ENCODE measurements around the gene AGPS.
"Not testable (repeated sequence)": the region's sequence is repeated elsewhere in the genome, so short reads cannot be mapped to it uniquely, and the experiment has no call there.

AGPS gene

DNA sequence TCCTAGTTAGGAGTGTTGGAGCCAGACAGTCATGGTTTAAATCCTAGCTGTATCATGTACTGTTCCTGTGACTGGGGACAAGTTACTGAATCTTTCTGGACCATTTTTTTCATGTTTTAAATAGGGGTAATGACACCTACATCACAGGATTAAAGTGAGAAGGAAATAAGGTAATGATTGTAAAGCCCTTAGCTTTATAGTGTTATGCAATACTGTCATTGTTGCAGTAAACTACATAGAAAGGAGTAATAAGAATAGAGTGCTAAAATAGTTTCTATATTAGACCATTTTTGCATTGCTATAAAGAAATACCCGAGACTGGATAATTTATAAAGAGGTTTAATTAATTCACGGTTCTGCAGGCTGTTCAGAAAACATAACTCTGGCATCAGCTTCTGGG is 14.5 kb downstream of the AGPS start:
- no peaks in the 10 kb centered on the region for H3K9me3 ChIP-seq (ENCODE audit: control insufficient read depth in 1 of 2, low read length in 2 of 2)
- H3K27me3 ChIP-seq (ENCODE audit: control insufficient read depth in 1 of 2, insufficient read depth in 2 of 2, low read length in 2 of 2) = no peaks in the 10 kb centered on the region
- no peak overlapping the region for H3K4me3 ChIP-seq (ENCODE audit: low read depth in 1 of 2, low read length in 2 of 2)
- H3K9ac ChIP-seq (ENCODE audit: low read depth in 1 of 2, low read length in 2 of 2) = no peak overlapping the region
- peaks cover 0 to 9% of the 10 kb centered on the region in 2 donors for H3K4me1 ChIP-seq (ENCODE audit: control insufficient read depth in 1 of 2, insufficient read depth in 2 of 2, low read length in 2 of 2)
- H3K27ac ChIP-seq (ENCODE audit: low read depth, low read length) = no peak overlapping the region
- no peaks in the 10 kb centered on the region for H3K36me3 ChIP-seq (ENCODE audit: control insufficient read depth in 1 of 2, insufficient read depth in 2 of 2, low read length in 2 of 2)

DNA sequence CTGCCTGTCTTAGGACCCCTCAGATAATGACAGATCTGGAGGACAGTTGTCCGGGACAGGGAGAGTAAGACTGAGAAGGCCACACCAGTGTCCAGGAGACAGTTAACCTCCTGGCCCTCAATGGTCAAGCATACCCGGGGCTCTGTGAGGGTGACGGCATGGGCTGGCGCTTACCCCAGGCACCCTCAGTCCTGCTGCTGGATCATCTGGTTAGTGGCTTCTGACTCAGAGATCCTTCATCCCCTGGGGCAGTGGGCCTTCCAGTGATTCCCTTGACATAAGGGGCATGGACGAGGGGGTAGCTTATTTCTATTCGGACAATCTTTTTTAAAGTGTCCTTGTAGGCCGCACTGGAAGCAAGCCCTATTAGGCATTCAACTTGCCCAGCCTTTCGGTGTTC is 18.1 kb downstream of the AGPS start:
- not testable (repeated sequence) for H3K27me3 ChIP-seq (ENCODE audit: control insufficient read depth in 1 of 2, insufficient read depth in 2 of 2, low read length in 2 of 2); H3K27ac ChIP-seq (ENCODE audit: low read depth, low read length); H3K4me1 ChIP-seq (ENCODE audit: control insufficient read depth in 1 of 2, insufficient read depth in 2 of 2, low read length in 2 of 2); H3K4me3 ChIP-seq (ENCODE audit: low read depth in 1 of 2, low read length in 2 of 2); H3K9me3 ChIP-seq (ENCODE audit: control insufficient read depth in 1 of 2, low read length in 2 of 2); H3K36me3 ChIP-seq (ENCODE audit: control insufficient read depth in 1 of 2, insufficient read depth in 2 of 2, low read length in 2 of 2); H3K9ac ChIP-seq (ENCODE audit: low read depth in 1 of 2, low read length in 2 of 2)

DNA sequence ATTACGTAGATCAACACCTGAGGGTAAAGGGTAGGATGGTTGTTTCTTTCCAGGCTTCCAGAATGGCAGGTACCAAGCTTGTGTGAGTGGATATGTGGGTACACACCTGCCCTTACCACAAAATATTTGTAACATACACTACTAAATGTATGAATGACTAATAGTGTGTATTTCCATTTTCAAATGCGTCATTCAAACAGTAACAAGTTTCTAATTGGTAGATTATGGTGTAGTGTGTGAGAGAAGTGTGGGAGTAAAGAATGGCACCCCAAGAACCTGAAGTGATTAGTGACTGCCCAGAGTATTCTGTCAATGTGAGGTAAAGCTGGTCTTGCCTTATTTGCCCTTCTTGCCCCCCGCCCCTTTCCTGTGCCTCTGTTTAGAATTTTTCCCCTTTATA is 21.1 kb downstream of the AGPS start:
- Histone ChIP-seq H3K27ac (ENCODE audit: low read depth, low read length) (no peak overlapping the region), H3K27me3 (ENCODE audit: control insufficient read depth in 1 of 2, insufficient read depth in 2 of 2, low read length in 2 of 2) (no peaks in the 10 kb centered on the region), H3K36me3 (ENCODE audit: control insufficient read depth in 1 of 2, insufficient read depth in 2 of 2, low read length in 2 of 2) (no peaks in the 10 kb centered on the region), H3K4me1 (ENCODE audit: control insufficient read depth in 1 of 2, insufficient read depth in 2 of 2, low read length in 2 of 2) (peaks cover 0 to 8% of the 10 kb centered on the region in 2 donors), H3K4me3 (ENCODE audit: low read depth in 1 of 2, low read length in 2 of 2) (no peak overlapping the region), H3K9ac (ENCODE audit: low read depth in 1 of 2, low read length in 2 of 2) (no peak overlapping the region), H3K9me3 (ENCODE audit: control insufficient read depth in 1 of 2, low read length in 2 of 2) (no peaks in the 10 kb centered on the region)

DNA sequence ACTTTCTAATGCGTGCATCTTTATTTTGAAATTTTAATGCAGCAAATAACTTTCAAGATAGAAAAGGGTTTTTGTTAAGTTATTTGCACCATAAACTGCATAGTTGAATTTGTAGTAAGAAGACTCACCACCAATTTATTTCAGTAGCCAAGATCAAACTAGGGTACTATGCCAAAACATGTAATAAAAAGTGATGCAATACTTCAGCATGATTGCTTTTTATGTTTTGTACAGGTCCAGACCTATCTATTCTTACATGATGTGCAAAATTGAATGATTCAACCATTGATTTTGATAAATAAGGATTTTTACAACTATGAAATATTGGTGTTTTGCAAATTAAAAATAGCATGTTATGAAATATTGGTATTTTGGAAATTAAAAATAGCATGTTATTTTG is 26.7 kb downstream of the AGPS start:
- Histone ChIP-seq H3K27ac (ENCODE audit: low read depth, low read length) (no peak overlapping the region), H3K9ac (ENCODE audit: low read depth in 1 of 2, low read length in 2 of 2) (no peak overlapping the region), H3K9me3 (ENCODE audit: control insufficient read depth in 1 of 2, low read length in 2 of 2) (no peaks in the 10 kb centered on the region), H3K4me3 (ENCODE audit: low read depth in 1 of 2, low read length in 2 of 2) (no peak overlapping the region), H3K4me1 (ENCODE audit: control insufficient read depth in 1 of 2, insufficient read depth in 2 of 2, low read length in 2 of 2) (peaks cover 0 to 13% of the 10 kb centered on the region in 2 donors), H3K27me3 (ENCODE audit: control insufficient read depth in 1 of 2, insufficient read depth in 2 of 2, low read length in 2 of 2) (no peaks in the 10 kb centered on the region), H3K36me3 (ENCODE audit: control insufficient read depth in 1 of 2, insufficient read depth in 2 of 2, low read length in 2 of 2) (no peaks in the 10 kb centered on the region)

DNA sequence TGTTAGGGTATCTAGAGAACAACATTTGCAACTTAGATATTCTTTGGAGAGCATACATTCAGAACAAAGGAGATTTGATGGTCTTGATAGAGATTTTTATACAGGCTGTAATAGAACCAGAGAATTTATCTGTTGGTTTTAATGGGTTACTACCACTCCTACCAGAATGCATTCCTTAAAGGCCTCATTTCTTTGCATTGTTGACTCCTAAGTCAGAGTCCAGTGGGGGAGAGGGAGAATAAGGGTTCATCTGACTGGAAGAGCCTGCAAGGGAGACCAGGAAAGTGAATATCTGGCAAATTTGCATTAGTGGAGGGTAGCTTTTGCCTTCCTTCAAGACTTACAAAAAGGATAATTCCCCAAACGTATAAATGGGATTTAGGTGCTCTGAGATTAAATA is 29.7 kb downstream of the AGPS start:
- Histone ChIP-seq H3K9ac (ENCODE audit: low read depth in 1 of 2, low read length in 2 of 2) (no peak overlapping the region), H3K4me3 (ENCODE audit: low read depth in 1 of 2, low read length in 2 of 2) (no peak overlapping the region), H3K27ac (ENCODE audit: low read depth, low read length) (no peak overlapping the region), H3K36me3 (ENCODE audit: control insufficient read depth in 1 of 2, insufficient read depth in 2 of 2, low read length in 2 of 2) (no peaks in the 10 kb centered on the region), H3K4me1 (ENCODE audit: control insufficient read depth in 1 of 2, insufficient read depth in 2 of 2, low read length in 2 of 2) (peaks cover 0 to 5% of the 10 kb centered on the region in 2 donors), H3K9me3 (ENCODE audit: control insufficient read depth in 1 of 2, low read length in 2 of 2) (peaks cover under 1 to 5% of the 10 kb centered on the region in 2 donors), H3K27me3 (ENCODE audit: control insufficient read depth in 1 of 2, insufficient read depth in 2 of 2, low read length in 2 of 2) (no peaks in the 10 kb centered on the region)

DNA sequence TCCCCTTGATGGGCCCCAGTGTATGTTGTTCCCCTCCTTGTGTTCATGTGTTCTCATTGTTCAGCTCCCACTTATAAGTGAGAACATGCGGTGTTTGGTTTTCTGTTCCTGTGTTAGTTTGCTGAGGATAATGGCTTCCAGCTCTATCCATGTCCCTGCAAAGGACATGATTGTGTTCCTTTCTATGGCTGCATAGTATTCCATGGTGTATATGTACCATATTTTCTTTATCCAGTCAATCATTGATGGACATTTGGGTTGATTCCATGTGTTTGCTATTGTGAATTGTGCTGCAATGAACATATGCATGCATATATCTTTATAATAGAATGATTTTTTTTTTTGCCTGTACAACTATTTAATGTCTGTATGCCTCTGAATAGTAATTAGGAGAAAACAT is 31.5 kb downstream of the AGPS start:
- H3K9ac ChIP-seq (ENCODE audit: low read depth in 1 of 2, low read length in 2 of 2); H3K27me3 ChIP-seq (ENCODE audit: control insufficient read depth in 1 of 2, insufficient read depth in 2 of 2, low read length in 2 of 2); H3K27ac ChIP-seq (ENCODE audit: low read depth, low read length); H3K9me3 ChIP-seq (ENCODE audit: control insufficient read depth in 1 of 2, low read length in 2 of 2); H3K4me3 ChIP-seq (ENCODE audit: low read depth in 1 of 2, low read length in 2 of 2); H3K4me1 ChIP-seq (ENCODE audit: control insufficient read depth in 1 of 2, insufficient read depth in 2 of 2, low read length in 2 of 2); H3K36me3 ChIP-seq (ENCODE audit: control insufficient read depth in 1 of 2, insufficient read depth in 2 of 2, low read length in 2 of 2): not testable (repeated sequence)

DNA sequence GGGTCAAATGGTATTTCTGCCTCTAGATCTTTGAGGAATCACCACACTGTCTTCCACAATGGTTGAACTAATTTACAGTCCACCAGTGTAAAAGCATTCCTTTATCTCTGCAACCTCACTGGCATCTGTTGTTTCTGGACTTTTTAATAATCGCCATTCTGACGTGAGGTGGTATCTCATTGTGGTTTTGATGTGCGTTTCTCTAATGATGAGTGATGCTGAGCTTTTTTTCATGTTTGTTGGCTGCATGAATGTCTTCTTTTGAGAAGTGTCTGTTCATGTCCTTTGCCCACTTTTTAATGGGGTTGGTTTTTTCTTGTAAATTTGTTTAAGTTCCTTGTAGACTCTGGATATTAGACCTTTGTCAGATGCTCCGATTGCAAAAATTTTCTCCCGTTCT is 32.0 kb downstream of the AGPS start:
- H3K4me1 ChIP-seq (ENCODE audit: control insufficient read depth in 1 of 2, insufficient read depth in 2 of 2, low read length in 2 of 2); H3K4me3 ChIP-seq (ENCODE audit: low read depth in 1 of 2, low read length in 2 of 2); H3K36me3 ChIP-seq (ENCODE audit: control insufficient read depth in 1 of 2, insufficient read depth in 2 of 2, low read length in 2 of 2); H3K27me3 ChIP-seq (ENCODE audit: control insufficient read depth in 1 of 2, insufficient read depth in 2 of 2, low read length in 2 of 2); H3K9ac ChIP-seq (ENCODE audit: low read depth in 1 of 2, low read length in 2 of 2); H3K9me3 ChIP-seq (ENCODE audit: control insufficient read depth in 1 of 2, low read length in 2 of 2); H3K27ac ChIP-seq (ENCODE audit: low read depth, low read length): not testable (repeated sequence)

DNA sequence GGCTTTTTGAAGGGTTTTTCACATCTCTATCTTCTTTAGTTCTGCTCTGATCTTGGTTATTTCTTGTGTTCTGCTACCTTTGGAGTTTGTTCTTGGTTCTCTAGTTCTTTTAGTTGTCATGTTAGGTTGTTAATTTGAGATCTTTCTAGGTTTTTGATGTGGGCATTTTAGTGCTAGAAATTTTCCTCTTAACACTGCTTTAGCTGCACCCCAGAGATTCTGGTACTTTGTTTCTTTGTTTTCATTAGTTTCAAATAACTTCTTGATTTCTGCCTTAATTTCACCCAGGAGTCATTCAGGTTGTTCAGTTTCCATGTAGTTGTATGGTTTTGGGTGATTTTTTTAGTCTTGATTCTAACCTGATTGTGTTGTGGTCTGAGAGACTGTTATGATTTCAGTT is 34.7 kb downstream of the AGPS start:
- peaks cover 8 to 18% of the 10 kb centered on the region in 2 donors for H3K9me3 ChIP-seq (ENCODE audit: control insufficient read depth in 1 of 2, low read length in 2 of 2)

DNA sequence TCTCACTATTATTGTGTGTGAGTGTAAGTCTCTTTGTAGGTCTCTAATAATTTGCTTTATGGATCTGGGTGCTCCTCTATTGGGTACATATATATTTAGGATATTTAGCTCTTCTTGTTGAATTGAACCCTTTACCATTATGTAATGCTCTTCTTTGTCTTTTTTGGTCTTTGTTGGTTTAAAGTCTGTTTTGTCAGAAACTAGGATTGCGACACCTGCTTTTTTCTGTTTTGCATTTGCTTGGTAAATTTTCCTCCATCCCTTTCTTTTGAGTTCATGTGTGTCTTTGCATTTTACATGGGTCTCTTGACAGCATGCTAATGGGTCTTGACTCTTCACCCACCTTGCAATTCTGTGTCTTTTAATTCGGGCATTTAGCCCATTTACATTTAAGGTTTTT is 35.4 kb downstream of the AGPS start:
- H3K4me3 ChIP-seq (ENCODE audit: low read depth in 1 of 2, low read length in 2 of 2); H3K9ac ChIP-seq (ENCODE audit: low read depth in 1 of 2, low read length in 2 of 2); H3K27ac ChIP-seq (ENCODE audit: low read depth, low read length); H3K4me1 ChIP-seq (ENCODE audit: control insufficient read depth in 1 of 2, insufficient read depth in 2 of 2, low read length in 2 of 2); H3K27me3 ChIP-seq (ENCODE audit: control insufficient read depth in 1 of 2, insufficient read depth in 2 of 2, low read length in 2 of 2); H3K36me3 ChIP-seq (ENCODE audit: control insufficient read depth in 1 of 2, insufficient read depth in 2 of 2, low read length in 2 of 2): not testable (repeated sequence)
- H3K9me3 ChIP-seq (ENCODE audit: control insufficient read depth in 1 of 2, low read length in 2 of 2) = peaks cover 12 to 24% of the 10 kb centered on the region in 2 donors

More for the DNA sequence above, 34.7 kb downstream of the AGPS start:
- Histone ChIP-seq H3K27me3 (ENCODE audit: control insufficient read depth in 1 of 2, insufficient read depth in 2 of 2, low read length in 2 of 2) (no peaks in the 10 kb centered on the region), H3K27ac (ENCODE audit: low read depth, low read length) (no peak overlapping the region), H3K9ac (ENCODE audit: low read depth in 1 of 2, low read length in 2 of 2) (no peak overlapping the region), H3K36me3 (ENCODE audit: control insufficient read depth in 1 of 2, insufficient read depth in 2 of 2, low read length in 2 of 2) (peaks cover 4 to 5% of the 10 kb centered on the region in 2 donors), H3K4me3 (ENCODE audit: low read depth in 1 of 2, low read length in 2 of 2) (no peak overlapping the region), H3K4me1 (ENCODE audit: control insufficient read depth in 1 of 2, insufficient read depth in 2 of 2, low read length in 2 of 2) (no peaks in the 10 kb centered on the region)

DNA sequence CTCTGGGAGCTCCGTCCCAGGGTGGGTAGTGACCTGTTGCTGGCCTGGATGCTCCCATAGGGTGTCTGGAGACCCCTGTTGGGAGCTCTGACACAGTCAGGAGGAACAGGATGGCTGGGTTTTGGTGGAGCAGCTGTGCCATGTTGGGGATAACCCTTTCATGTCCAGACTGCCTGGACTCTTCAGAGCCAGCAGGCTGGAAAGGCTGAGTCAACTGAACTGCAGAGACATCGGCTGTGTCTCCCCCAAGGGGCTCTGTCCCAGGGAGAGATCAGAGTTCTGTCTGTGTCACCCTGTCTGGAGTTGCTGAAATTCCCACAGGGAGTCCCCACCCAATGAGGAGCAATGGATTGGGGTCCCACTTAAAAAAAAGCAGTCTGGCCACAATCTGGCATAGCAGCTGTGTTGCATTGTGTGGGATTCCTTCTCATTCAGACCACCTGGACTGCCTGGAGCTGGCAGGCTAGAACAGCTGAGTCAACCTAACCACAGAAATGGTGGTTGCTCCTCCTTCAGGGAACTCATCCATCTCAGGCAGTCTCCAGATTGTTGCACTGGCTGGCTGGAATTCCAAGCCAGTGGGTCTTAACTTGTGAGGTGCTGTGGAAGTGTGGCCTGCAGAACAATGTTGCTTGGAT is 37.2 kb downstream of the AGPS start:
- Histone ChIP-seq H3K27me3 (ENCODE audit: control insufficient read depth in 1 of 2, insufficient read depth in 2 of 2, low read length in 2 of 2) (no peaks in the 10 kb centered on the region), H3K9ac (ENCODE audit: low read depth in 1 of 2, low read length in 2 of 2) (no peak overlapping the region), H3K27ac (ENCODE audit: low read depth, low read length) (no peak overlapping the region), H3K9me3 (ENCODE audit: control insufficient read depth in 1 of 2, low read length in 2 of 2) (peaks cover 20 to 36% of the 10 kb centered on the region in 2 donors), H3K4me3 (ENCODE audit: low read depth in 1 of 2, low read length in 2 of 2) (no peak overlapping the region), H3K36me3 (ENCODE audit: control insufficient read depth in 1 of 2, insufficient read depth in 2 of 2, low read length in 2 of 2) (peaks cover 5 to 13% of the 10 kb centered on the region in 2 donors), H3K4me1 (ENCODE audit: control insufficient read depth in 1 of 2, insufficient read depth in 2 of 2, low read length in 2 of 2) (no peaks in the 10 kb centered on the region)

DNA sequence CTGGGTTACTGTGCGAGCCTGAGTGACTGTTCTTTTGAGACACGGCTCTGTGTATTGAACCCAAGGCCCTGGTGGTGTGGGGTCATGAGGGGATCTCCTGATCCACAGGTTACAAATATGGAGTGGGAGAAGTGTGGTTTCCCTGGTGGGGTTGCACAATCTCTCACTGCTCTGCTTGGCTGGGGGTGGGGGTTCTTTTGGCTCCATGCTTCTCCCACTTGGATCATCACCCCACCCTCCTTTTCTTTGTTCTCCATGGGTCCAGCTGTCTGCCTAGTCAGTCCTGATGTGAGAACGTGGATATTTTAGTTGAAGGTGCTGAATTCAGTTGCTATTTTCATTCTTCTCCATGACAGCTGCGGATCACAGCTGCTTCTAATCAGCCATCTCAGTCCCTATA is 37.8 kb downstream of the AGPS start:
- H3K27me3 ChIP-seq (ENCODE audit: control insufficient read depth in 1 of 2, insufficient read depth in 2 of 2, low read length in 2 of 2) = no peaks in the 10 kb centered on the region
- H3K36me3 ChIP-seq (ENCODE audit: control insufficient read depth in 1 of 2, insufficient read depth in 2 of 2, low read length in 2 of 2) = peaks cover 5 to 13% of the 10 kb centered on the region in 2 donors
- H3K27ac ChIP-seq (ENCODE audit: low read depth, low read length) = no peak overlapping the region
- H3K9me3 ChIP-seq (ENCODE audit: control insufficient read depth in 1 of 2, low read length in 2 of 2) = peaks cover 20 to 36% of the 10 kb centered on the region in 2 donors
- H3K4me3 ChIP-seq (ENCODE audit: low read depth in 1 of 2, low read length in 2 of 2) = no peak overlapping the region
- no peak overlapping the region for H3K9ac ChIP-seq (ENCODE audit: low read depth in 1 of 2, low read length in 2 of 2)
- H3K4me1 ChIP-seq (ENCODE audit: control insufficient read depth in 1 of 2, insufficient read depth in 2 of 2, low read length in 2 of 2) = no peaks in the 10 kb centered on the region
